A673 (cell line): ENCODE measurements around the gene TAL1. TPM values are rescaled to one million over a fixed set of nuclear protein-coding genes. Genes with fewer than 3 reads are reported as not detected.

Experiments
- BruUV-seq: library from RNA; stranded (reverse); fragments of 400-500 nt; replicated peaks from 2 replicates; lab custom pipeline; 2021; lab: Mats Ljungman, UMichigan
- CTCF ChIA-PET: fragments of 300-600 bp; sonication (Branson Sonifier 250); formaldehyde crosslinking; loops from one replicate; lab custom pipeline; 2022; ENCODE audit warnings: antibody characterized with exemption; lab: Charles Lee
- POLR2A ChIA-PET: fragments of 300-600 bp; sonication (Branson Sonifier 250); formaldehyde crosslinking; loops from one replicate; lab custom pipeline; 2022; ENCODE audit warnings: antibody characterized with exemption; ENCODE audit not compliant: low non-redundant PET; lab: Charles Lee
- DNase-seq: peaks from one replicate; pipeline ENCODE4 v3.0.0-alpha.2; 2015; ENCODE audit warnings: low spot score
- H3K27ac ChIP-seq: fragments of 200-600 bp; sonication (generic); 2 replicates; pipeline ENCODE4 v1.5.1; 2016; ENCODE audit warnings: mixed run types, low read depth, mild to moderate bottlenecking, mixed read lengths, antibody characterized with exemption, low read length; ENCODE audit not compliant: poor library complexity, severe bottlenecking
- H3K27me3 ChIP-seq: fragments of 200-600 bp; sonication (generic); replicated peaks from 2 replicates; pipeline ENCODE4 v1.6.1; 2017; ENCODE audit warnings: mixed run types, low read depth, mild to moderate bottlenecking, mixed read lengths, antibody characterized with exemption, low read length; ENCODE audit not compliant: insufficient read depth, poor library complexity
- H3K36me3 ChIP-seq: fragments of 200-600 bp; sonication (generic); 2 replicates; pipeline ENCODE4 v1.6.1; 2016; ENCODE audit warnings: mixed run types, mild to moderate bottlenecking, mixed read lengths, antibody characterized with exemption, low read length; ENCODE audit not compliant: insufficient read depth, poor library complexity, severe bottlenecking
- H3K4me1 ChIP-seq: fragments of 200-600 bp; sonication (generic); 2 replicates; pipeline ENCODE4 v1.6.1; 2017; ENCODE audit warnings: mixed run types, mild to moderate bottlenecking, mixed read lengths, antibody characterized with exemption, low read length; ENCODE audit not compliant: insufficient read depth, poor library complexity, severe bottlenecking
- H3K4me3 ChIP-seq: fragments of 200-600 bp; sonication (generic); 2 replicates; pipeline ENCODE4 v1.5.1; 2016; ENCODE audit warnings: low read depth, mixed run types, mild to moderate bottlenecking, mixed read lengths, low read length; ENCODE audit not compliant: poor library complexity, severe bottlenecking
- H3K9me3 ChIP-seq: fragments of 200-600 bp; sonication (generic); 2 replicates; pipeline ENCODE4 v1.6.1; 2016; ENCODE audit warnings: mixed run types, low read depth, mild to moderate bottlenecking, mixed read lengths, antibody characterized with exemption, low read length; ENCODE audit not compliant: poor library complexity, severe bottlenecking
- EZH2 ChIP-seq: fragments of 200-600 bp; sonication (generic); IDR thresholded peaks from 2 replicates; pipeline ENCODE4 v1.6.1; 2017; ENCODE audit warnings: borderline replicate concordance, low read depth, mild to moderate bottlenecking, mixed read lengths, antibody characterized with exemption, low read length; ENCODE audit not compliant: poor library complexity, severe bottlenecking
- intact Hi-C: fragments of 100-400 bp; cut with micrococcal nuclease; formaldehyde crosslinking; loops from one replicate; pipeline ENCODE4 v1.10.0; 2022; ENCODE audit not compliant: unreplicated experiment
- total RNA-seq: library from RNA; stranded (reverse); gene quantifications from 2 replicates; pipeline ENCODE4 v1.2.3, GENCODE V29; 2021
- TF ChIP-seq, protein P1 (sequence below): fragments of 300-800, 200-600 bp; sonication (generic); conservative IDR thresholded peaks from 2 replicates; pipeline ENCODE4 v1.5.1; 2017; ENCODE audit warnings: low read depth, mild to moderate bottlenecking, antibody characterized with exemption, low read length, moderate library complexity, mixed read lengths

Gene TAL1
- total RNA-seq, 1 experiment from 2014 or later: 0.11 TPM

DNA sequence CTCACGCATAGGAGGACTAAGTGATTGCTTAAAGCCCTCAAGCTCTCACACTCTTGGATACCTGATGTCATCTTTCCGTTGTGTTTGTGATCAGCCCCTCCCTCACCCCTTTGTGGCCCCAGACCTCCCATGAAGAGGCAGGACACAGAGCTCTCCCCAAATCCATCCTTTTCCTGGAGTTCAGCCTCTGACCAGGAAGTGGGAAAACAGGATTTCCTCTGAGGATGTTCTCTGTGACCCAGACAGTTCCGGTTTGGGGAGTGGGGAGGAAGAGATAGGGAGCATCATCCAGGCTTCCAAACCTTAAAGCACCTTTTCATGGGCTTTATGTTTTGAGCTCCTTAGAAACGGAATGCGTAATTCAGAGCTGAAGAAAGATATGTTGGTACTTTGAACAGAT lies 11.9 kb upstream of the TAL1 start:
- Histone ChIP-seq H3K36me3 (no peaks in the 10 kb centered on the region), H3K27me3 (no peaks in the 10 kb centered on the region), H3K9me3 (no peaks in the 10 kb centered on the region), H3K27ac (no peak overlapping the region), H3K4me3 (no peak overlapping the region), H3K4me1 (no peaks in the 10 kb centered on the region)
- intact Hi-C loops: no loop called here
- POLR2A ChIA-PET: no interaction called here
- no peak for DNase-seq
- CTCF ChIA-PET: no interaction called here
- BruUV-seq: no TSS peak
- TF ChIP-seq EZH2: no peak
- TF ChIP-seq, protein P1, sequence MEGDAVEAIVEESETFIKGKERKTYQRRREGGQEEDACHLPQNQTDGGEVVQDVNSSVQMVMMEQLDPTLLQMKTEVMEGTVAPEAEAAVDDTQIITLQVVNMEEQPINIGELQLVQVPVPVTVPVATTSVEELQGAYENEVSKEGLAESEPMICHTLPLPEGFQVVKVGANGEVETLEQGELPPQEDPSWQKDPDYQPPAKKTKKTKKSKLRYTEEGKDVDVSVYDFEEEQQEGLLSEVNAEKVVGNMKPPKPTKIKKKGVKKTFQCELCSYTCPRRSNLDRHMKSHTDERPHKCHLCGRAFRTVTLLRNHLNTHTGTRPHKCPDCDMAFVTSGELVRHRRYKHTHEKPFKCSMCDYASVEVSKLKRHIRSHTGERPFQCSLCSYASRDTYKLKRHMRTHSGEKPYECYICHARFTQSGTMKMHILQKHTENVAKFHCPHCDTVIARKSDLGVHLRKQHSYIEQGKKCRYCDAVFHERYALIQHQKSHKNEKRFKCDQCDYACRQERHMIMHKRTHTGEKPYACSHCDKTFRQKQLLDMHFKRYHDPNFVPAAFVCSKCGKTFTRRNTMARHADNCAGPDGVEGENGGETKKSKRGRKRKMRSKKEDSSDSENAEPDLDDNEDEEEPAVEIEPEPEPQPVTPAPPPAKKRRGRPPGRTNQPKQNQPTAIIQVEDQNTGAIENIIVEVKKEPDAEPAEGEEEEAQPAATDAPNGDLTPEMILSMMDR: no peak

DNA sequence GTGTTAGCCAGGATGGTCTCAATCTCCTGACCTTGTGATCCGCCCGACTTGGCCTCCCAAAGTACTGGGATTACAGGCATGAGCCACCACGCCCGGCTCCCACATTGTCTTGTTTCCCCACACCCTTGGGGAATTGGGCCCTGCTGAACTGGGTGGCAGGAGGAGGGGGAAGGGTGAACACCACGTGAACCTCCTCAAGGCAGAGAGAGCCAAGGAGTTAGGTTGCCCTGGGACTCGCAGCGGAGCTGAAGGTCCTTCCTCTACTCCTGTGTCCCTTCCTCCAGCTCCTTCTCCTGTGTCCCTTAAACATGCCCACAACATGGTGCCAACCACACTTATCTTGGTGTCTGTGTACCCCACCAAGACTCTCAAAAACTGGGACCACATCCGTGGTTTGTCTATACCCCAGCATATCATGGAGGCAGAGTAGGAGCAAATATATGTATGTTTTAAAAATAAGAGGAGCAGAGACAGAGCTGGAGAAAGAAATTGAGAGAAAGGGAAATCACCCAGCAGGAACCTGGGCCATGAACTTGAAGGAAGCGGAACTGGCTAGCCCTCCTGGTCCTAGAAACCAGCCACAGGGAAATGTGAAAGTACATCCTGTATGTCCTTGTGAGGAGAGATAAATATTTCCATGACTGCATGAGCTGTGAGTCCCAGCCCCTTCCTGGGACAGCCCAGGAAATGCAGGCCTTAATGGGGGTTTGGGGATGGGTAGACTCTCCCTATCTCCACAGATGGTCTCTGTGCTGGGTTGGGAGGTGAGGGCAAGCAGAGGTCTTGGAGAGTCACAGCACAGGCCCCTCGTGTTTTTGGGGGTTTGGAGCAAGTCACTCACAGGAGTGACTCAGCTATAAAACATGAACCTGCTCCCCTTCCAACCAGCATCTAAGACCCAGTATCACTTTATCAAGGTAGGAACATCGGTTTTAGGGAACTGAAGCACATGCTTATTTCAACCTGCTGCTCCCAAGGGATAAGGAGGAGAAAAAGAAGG lies 9.4 kb upstream of the TAL1 start:
- Histone ChIP-seq H3K27me3 (no peaks in the 10 kb centered on the region), H3K4me3 (no peak overlapping the region), H3K9me3 (no peaks in the 10 kb centered on the region), H3K27ac (no peak overlapping the region), H3K4me1 (no peaks in the 10 kb centered on the region), H3K36me3 (no peaks in the 10 kb centered on the region)
- DNase-seq: no peak
- intact Hi-C loops: no loop called here
- TF ChIP-seq EZH2: no peak
- TF ChIP-seq, protein P1: no peak
- BruUV-seq: no TSS peak
- POLR2A ChIA-PET: no interaction called here
- CTCF ChIA-PET: no interaction called here

DNA sequence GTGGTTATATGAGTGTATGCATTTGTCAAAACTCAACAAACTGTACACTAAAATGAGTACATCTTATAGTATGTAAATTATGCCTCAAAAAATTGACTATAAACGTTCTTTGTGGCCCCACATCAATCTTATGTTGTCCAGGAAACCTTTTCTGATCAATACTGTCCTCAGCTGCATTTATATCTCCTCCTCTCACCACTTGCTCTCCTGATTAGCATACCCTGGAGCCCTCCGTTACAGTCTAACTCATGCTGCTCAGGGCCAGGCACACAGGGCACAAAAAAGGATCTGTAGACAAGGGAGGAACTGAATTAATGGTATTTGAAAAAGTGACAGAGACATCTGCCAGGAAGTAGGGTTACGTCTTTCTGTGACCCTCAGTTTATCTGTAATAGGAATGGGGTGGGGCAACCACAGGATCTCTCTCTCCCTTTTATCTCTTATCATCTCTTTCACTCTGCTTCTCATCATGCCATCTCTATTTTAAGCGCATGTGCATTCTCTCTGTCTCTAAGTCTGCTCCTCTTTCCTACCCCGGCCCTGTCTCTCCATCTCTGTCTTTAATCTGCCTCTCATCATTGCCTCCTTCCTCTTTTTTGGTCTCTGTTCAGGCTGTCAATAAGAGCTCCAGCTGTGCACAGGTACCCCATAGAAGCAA lies 7.0 kb upstream of the TAL1 start:
- BruUV-seq: no TSS peak
- no peak for DNase-seq
- intact Hi-C loops: no loop called here
- H3K4me3 ChIP-seq: no peak overlapping the region
- H3K36me3 ChIP-seq: no peaks in the 10 kb centered on the region
- no peaks in the 10 kb centered on the region for H3K9me3 ChIP-seq
- ChIA-PET POLR2A (no interaction called here), CTCF (no interaction called here)
- no peaks in the 10 kb centered on the region for H3K4me1 ChIP-seq
- TF ChIP-seq, protein P1: no peak
- no peak for TF ChIP-seq EZH2
- H3K27ac ChIP-seq: no peak overlapping the region
- peaks cover 2% of the 10 kb centered on the region for H3K27me3 ChIP-seq
